Bronchial epithelial cell (primary cell): Measurements from ENCODE around the gene OPCML. TPM values are rescaled to one million over a fixed set of nuclear protein-coding genes. Genes with fewer than 3 reads are reported as not detected.

ENCODE experiments used
- DNase-seq: peaks from one replicate; pipeline ENCODE4 v3.0.0-alpha.2; 2010; ENCODE audit warnings: low read depth
- FAIRE-seq: peaks from 2 replicates; lab custom pipeline; 2011; peaks lifted over from hg19 to GRCh38; lab: Jason Lieb, UNC
- H3K27me3 ChIP-seq: 2 replicates; pipeline ENCODE4 v1.5.1; 2011; ENCODE audit warnings: low read length; ENCODE audit not compliant: control insufficient read depth, insufficient read depth
- H3K36me3 ChIP-seq: 2 replicates; pipeline ENCODE4 v1.5.1; 2011; ENCODE audit warnings: low read length; ENCODE audit not compliant: control insufficient read depth, insufficient read depth
- H3K4me3 ChIP-seq: 2 replicates; pipeline ENCODE4 v1.5.1; 2011; ENCODE audit warnings: mild to moderate bottlenecking, low read depth, low read length, control low read depth
- CTCF ChIP-seq: IDR thresholded peaks from 2 replicates; pipeline ENCODE4 v1.5.1; 2011; ENCODE audit warnings: mild to moderate bottlenecking, moderate library complexity, low read length, control low read depth, inconsistent platforms; ENCODE audit not compliant: insufficient read depth, severe bottlenecking
- total RNA-seq: library from RNA; depleted of rRNA; stranded (reverse); fragments of >200 nt; gene quantifications from 2 replicates; pipeline ENCODE4 v1.2.1, GENCODE V29; 2014

Gene OPCML
- total RNA-seq, 1 donor from 2014 or later, result not detected

GRCh38 chr11:132977746-132978145 lies 554.6 kb downstream of the OPCML start:
- no peak for FAIRE-seq
- H3K36me3 ChIP-seq, result no peaks in the 10 kb centered on the region
- no peak for DNase-seq

GRCh38 chr11:132977241-132977640 lies 555.1 kb downstream of the OPCML start:
- FAIRE-seq, result no peak
- no peak overlapping the region for H3K4me3 ChIP-seq
- no peaks in the 10 kb centered on the region for H3K36me3 ChIP-seq
- no peaks in the 10 kb centered on the region for H3K27me3 ChIP-seq
- TF ChIP-seq CTCF, result no peak
- no peak for DNase-seq

More at GRCh38 chr11:132977746-132978145, 554.6 kb downstream of the OPCML start:
- Histone ChIP-seq H3K4me3 (no peak overlapping the region), H3K27me3 (no peaks in the 10 kb centered on the region)
- TF ChIP-seq CTCF, result no peak

- TF ChIP-seq CTCF, result no peak
- FAIRE-seq (no peak), DNase-seq (no peak)
- H3K27me3 ChIP-seq, result no peaks in the 10 kb centered on the region
- no peak overlapping the region for H3K4me3 ChIP-seq
- H3K36me3 ChIP-seq, result no peaks in the 10 kb centered on the region
Measured at GRCh38 chr11:132976115-132976514, 556.2 kb downstream of the OPCML start.

GRCh38 chr11:132973686-132974085 lies 558.6 kb downstream of the OPCML start:
- Histone ChIP-seq H3K27me3 (no peaks in the 10 kb centered on the region), H3K36me3 (no peaks in the 10 kb centered on the region), H3K4me3 (no peak overlapping the region)
- no peak for TF ChIP-seq CTCF
- DNase-seq, result no peak
- FAIRE-seq, result no peak

- DNase-seq (no peak), FAIRE-seq (no peak)
- Histone ChIP-seq H3K4me3 (no peak overlapping the region), H3K36me3 (no peaks in the 10 kb centered on the region), H3K27me3 (no peaks in the 10 kb centered on the region)
- no peak for TF ChIP-seq CTCF
Measured at GRCh38 chr11:132972565-132972964, 559.7 kb downstream of the OPCML start.

GRCh38 chr11:132971351-132971750 lies 561.0 kb downstream of the OPCML start:
- FAIRE-seq (no peak), DNase-seq (no peak)
- Histone ChIP-seq H3K36me3 (no peaks in the 10 kb centered on the region), H3K4me3 (no peak overlapping the region), H3K27me3 (no peaks in the 10 kb centered on the region)
- no peak for TF ChIP-seq CTCF
